GM20000 (cell line): ENCODE results near the gene ACBD6.

Experiments used
- DNase-seq: peaks from one replicate; pipeline ENCODE4 v3.0.0; 2012; ENCODE audit warnings: low spot score
- CTCF ChIP-seq: IDR thresholded peaks from 2 replicates; pipeline ENCODE4 v1.5.1; 2012; ENCODE audit warnings: mild to moderate bottlenecking, control low read depth; ENCODE audit errors: extremely low read depth, missing control alignments

The ACBD6 gene

GRCh38 chr1:180247061-180247460 is 255.3 kb downstream of the ACBD6 start:
- no peak for TF ChIP-seq CTCF
- DNase-seq = no peak

- no peak for DNase-seq
- no peak for TF ChIP-seq CTCF
These were observed 255.8 kb downstream of the ACBD6 start for GRCh38 chr1:180246579-180246978.

- no peak for TF ChIP-seq CTCF
- no peak for DNase-seq
These were observed 257.5 kb downstream of the ACBD6 start for GRCh38 chr1:180244840-180245239.

- TF ChIP-seq CTCF = no peak
- DNase-seq = no peak
These were observed 258.7 kb downstream of the ACBD6 start for GRCh38 chr1:180243517-180244221.

GRCh38 chr1:180241716-180242544 is 260.4 kb downstream of the ACBD6 start:
- no peak for TF ChIP-seq CTCF
- DNase-seq = no peak

- TF ChIP-seq CTCF = no peak
- DNase-seq = no peak
These were observed 263.0 kb downstream of the ACBD6 start for GRCh38 chr1:180239145-180240096.
